Measurements from ENCODE around the gene ARHGAP5.

Gene ARHGAP5

GRCh38 chr14:32208490-32208889 lies 131.4 kb downstream of the ARHGAP5 start:
- no peak for DNase-seq (ENCODE audit: low spot score)
- no peak overlapping the region for H3K4me3 ChIP-seq
- no peak overlapping the region for H3K27ac ChIP-seq
- TF ChIP-seq CTCF (IDR thresholded peaks at IDR 0.05) = no peak
